GM18505 (cell line): ENCODE measurements around the gene TRMT44.
"Not testable (repeated sequence)": the region's sequence is repeated elsewhere in the genome, so short reads cannot be mapped to it uniquely, and the experiment has no call there.

ENCODE experiments used
- ATAC-seq: cut with Tn5 transposase; IDR thresholded peaks from one replicate; pipeline ENCODE4 v1.9.1; 2021; ENCODE audit not compliant: unreplicated experiment
- POLR2A ChIP-seq: IDR thresholded peaks from 4 replicates; pipeline ENCODE4 v1.6.1; 2011; ENCODE audit warnings: borderline replicate concordance; ENCODE audit not compliant: insufficient read depth, insufficient read length; ENCODE audit errors: extremely low read depth

TRMT44 gene

DNA sequence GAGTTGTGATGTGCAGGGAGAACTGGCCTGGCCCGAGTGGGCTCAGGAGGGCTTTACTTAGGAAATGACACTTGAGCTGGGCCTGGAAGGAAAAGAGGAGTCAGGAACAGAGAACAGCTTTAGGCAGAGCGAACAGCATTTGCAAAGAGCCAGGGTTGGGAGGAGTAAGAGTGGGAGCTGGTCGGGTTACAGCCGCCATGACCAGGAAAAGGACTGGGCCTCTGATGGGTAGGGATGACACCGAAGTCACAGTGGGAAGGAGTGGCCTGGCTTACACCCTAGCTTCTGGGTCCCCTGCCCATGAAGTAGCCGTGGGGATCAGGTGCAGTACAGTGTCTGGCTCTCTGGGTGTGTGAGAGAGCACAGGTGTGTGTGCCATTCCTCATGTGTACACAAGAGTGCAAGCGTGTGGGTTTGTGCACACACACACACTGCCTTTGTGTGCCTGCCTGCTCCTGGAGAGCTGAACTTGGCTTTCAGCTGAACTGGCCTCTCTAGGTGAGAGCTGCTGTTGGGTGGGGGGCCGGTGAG is 31.6 kb downstream of the TRMT44 start:
- no peak for ATAC-seq
- no peak for TF ChIP-seq POLR2A

DNA sequence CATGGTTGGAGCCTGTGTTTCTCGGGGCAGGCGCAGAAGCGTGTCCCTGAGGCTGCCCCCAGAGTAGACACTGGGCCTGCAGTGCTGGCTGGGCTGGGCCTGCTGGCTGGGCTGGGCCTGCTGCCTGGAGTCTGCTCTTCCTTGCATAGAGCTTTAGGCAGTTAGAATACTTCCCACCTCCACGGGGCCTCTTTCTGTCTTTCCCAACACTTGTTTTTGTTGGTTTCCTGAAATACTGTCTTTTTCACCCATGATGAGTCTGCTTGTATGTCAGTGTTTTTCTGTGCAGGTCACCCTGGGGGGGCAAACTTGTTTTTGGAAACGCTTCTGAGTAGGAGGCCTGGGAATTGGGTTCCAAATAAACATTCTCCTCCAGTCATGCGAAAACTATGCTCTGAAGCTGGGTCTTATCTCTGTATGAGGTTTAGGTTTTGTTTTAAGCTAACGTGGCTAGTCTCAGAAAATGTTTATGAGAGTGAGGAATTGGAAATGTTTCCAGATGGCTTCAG is 32.2 kb downstream of the TRMT44 start:
- ATAC-seq, result no peak
- no peak for TF ChIP-seq POLR2A

DNA sequence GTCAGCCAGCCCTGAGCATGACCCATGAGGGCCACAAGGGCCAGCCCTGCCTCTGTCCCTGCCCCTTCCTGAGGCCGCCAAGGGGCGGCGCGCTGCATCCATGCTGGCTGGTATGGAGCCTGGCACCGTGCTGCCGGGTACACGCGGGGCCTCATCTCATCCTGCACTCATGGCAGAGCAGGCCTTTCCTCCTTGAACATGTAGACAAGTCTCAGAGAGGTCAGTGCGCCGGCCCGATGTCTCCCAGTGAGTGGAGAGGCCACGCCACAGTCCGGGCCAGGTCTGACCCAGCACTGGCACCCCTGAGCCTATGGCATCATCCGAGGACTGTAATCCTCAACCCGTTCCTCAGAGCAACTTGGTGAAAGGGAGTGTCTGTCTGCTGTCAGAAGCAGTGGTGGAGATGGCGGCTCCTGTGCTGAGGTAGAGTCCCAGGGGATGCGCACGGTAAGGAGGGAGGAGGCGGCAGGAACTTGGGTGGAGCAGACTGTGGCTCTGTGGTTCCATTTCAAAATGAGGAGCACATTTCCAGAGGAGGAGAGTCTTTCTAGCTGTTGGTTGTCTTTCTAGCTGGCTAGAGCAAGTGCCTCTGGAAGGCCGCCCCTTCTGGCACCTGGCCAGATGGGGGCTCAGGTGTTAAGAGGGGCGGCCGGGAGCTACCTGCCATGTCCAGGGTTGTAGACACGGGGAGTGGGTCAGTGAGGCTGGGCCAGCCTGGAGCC is 32.8 kb downstream of the TRMT44 start:
- no peak for ATAC-seq

DNA sequence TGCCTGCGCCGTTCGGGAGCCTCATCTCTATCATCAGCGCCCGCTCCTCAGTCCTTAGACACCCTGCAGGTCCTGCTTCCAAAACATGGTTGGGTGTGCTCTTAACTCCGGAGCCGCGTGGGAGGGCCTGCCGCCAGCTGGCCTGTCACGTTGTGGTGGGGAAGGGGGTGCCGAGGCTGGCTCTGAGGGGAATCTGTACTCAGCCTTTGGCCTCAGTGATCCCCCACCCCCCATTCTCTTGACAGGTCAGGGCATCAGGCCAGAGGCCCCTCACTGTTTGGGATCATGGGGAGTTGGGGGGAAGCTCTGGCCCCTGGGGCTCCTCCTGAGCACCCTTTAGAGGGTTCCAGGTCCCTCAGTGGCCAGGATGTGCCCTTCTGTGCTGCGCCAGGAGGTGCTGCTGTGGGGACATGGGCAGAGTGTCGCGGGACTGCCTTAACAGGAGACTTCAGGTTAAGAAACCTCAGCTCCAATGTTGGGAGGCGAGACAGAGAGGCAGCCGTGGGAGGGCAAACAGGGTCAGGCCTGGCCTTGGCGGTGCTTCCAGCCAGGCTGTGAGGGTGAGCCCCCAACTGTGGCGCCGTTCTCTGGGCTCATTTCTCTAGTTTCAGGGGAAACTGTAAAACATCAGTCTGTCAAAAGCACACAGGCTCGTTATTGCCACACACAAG is 33.5 kb downstream of the TRMT44 start:
- ATAC-seq, result no peak
- no peak for TF ChIP-seq POLR2A

More for the DNA sequence above, 32.8 kb downstream of the TRMT44 start:
- no peak for TF ChIP-seq POLR2A

DNA sequence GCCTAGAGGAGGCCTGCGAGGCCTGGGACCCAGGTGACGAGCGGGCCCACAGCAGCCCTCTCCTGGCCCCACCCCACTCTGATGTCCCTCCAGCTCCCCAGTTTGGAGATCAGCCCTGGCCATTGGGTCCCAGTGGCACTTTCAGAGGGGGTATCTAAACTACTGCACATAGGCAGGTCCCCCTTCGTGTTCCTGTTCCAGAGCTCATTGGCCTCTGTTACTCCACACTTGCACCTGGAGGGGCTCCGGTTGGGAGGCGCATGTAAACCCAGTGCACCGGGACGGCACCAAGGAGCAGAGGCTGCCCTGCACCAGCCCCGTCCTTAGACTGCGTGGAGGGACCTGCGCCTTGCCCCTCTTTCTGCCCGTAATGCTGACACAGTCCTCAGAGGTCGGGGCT is 34.3 kb downstream of the TRMT44 start:
- TF ChIP-seq POLR2A, result no peak
- ATAC-seq, result no peak

DNA sequence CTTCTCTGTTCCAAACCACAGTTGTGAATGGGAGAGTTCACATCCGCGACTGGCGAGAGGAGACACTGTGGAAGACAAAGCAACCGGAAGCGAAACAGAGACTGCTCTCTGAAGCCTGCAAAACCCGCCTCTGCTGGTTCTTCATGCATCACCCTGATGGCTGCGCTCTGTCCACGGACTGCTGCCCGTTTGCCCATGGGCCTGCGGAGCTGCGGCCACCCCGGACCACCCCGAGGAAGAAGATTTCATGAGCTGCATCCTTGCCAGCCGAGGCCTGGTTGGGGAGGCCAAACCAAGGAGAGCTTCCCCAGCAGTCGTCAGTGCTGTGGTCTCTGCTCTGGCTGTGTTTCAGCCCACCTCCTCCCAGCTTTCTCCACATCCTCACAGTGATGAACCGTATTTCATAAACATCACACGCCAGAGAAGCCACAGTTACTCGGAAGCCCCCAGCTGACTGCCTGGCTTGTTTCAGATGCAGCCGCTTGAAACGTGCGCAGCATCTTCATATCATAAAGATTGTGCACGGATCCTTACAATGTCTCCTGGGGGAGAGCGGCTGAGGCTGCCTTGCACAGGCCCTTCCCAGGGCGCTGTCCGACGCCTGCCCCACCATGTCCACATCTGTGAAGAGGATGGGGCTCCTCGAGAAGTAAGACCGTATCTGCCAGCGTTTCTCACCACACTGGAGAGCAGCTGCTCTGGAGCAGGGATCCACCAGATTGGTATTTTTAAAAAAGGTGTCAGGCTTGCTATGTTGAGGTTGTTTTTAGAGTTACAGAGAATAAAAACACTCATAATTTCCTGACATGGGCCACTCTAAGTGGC is 35.4 kb downstream of the TRMT44 start:
- TF ChIP-seq POLR2A, result no peak
- no peak for ATAC-seq

DNA sequence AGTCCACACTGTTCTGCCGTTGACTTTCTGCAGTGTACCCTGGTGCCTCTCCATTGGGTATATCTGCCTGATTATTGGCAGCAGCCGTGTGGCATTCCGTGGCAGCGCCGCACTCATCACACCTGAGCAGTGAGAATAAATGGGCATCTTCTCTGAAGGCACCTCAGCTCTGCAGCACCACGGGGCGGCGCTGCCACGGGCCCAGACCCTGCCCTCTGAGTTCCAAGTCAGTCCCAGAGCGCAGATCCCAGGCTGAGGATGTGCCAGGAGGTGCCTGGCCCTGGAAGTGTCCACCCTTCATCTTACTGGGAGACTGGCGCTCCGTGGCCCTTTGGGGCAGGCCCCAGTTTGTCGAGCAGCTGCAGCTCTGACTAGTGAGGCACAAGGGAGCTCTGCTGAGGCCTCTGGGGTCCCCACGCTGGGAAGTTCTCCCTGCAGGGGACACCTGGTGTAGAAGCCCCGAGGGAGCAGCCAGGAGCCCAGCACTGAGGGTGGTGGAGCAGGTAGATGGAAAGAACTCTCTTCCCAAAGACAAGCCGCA is 36.6 kb downstream of the TRMT44 start:
- TF ChIP-seq POLR2A, result no peak
- no peak for ATAC-seq

DNA sequence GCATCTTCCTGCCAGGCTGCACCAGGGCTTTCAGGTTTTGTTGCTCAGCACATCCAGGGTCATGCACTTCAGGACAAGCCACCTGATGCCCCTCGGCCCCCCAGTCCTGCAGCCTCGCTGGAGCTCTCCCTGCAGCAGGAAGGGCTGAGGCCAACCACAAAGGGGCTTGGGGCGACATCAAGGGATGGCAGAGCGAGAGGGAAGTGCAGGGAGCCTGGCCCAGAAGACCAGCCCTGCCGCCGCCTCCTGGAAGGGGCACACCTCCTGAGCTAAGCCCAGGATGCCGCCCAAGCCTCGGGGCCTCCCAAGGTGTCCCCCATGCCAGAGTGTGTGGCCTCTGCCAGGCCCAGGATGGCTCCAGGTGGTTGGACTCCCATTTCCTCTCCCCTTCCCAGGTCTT is 37.1 kb downstream of the TRMT44 start:
- ATAC-seq, result no peak
- no peak for TF ChIP-seq POLR2A

DNA sequence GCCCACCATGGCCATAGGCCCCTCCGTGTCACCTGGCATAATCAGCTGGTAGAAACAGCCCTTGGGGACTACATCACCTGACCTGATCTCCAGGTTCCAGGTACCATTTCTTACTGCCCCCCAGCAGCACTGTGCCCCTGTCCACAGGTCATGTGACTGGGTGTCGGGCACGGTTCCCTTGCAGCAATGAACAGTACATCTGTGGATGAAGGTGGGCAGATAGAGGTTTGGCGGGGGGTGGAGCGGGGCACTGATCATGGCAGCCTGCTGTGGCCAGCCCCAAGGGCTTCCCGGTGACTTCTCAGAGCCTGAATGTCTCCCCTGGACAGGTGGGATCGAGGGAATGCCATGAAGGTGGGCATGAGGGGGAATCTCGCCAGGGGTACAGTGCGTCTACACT is 37.8 kb downstream of the TRMT44 start:
- ATAC-seq, result no peak

DNA sequence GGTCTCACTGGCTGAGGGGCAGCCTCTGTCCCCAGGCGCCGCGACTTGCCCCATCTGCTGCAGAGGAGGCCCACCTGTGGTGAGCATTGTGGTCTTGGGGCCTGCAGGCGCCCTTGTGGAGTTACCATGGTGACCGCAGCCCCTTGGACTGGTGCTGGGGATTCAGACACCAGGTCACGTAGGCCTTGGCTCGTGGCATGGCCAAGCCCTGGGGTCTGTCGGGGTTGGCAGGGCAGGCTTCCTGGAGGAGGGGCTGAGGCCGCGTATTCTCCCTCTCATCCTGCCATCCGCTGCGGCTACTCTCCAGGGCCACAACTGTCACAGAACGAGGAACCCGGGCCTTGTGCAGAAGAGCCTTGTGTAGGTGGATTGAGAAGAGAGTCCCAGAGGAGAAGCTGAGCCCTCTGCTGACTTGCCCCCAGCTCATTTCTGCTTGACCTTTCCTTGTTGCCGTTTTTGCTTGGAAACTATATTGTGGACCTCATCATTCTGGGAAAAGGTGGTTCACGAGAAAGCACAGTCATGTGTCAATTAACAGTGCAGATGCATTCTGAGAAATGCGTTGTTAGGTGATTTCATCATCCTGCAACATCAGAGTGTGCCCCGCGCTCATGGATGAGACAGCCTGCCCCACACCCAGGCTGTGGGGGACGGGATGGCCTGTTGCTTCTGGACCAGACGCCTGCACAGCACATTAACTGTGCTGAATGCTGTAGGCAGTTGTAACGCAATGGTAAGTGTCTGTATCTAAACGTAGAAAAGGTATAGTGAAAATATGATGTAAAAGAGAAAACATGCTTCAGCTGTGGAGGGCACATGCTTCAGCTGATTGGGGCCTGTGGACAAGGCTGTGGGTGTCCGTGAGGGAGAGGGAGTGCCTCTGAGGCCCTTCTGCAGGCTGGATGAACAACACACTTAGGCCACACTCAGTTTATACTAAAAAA is 38.5 kb downstream of the TRMT44 start:
- no peak for TF ChIP-seq POLR2A
- ATAC-seq, result no peak

More for the DNA sequence above, 37.8 kb downstream of the TRMT44 start:
- no peak for TF ChIP-seq POLR2A

DNA sequence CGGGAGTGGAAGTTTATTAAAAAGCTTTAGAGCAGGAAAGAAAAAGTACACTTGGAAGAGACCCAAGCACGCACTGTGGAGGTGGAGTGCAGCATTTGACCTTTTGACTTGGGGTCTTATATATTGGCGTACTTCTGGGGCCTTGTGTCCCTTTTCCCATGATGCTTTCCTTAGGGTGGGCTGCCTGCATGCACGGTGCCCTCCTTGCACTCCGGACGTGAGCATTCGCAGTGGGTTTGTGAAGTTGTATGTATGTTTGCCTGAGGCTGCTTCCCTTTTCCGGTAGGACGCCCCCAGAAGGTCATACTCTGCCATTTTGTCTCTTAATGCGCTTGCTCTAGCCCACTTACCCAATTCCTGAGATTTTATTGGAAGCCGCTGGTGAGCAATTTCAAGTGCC is 39.6 kb downstream of the TRMT44 start:
- TF ChIP-seq POLR2A, result no peak
- ATAC-seq, result no peak

DNA sequence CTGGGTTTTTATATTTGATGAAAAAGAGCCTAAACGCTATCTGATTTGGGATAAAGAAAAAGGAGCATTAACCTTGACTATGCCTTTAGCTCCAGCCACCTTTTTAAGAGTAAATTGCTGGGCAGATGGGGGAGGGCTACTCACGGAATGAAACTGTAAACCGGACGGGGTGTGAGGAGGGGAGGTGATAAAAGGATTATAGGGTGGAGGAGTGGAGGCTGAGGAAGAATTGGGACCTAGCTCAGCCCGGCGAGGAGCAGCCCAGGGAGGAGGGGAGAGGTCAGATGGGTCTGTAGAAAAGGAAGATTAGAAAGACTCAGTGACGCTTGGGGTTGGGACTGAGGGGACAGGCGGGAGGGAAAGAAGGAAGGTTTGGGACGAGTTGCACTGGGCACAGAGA is 46.1 kb downstream of the TRMT44 start:
- not testable (repeated sequence) for ATAC-seq
